ENCODE measurements around the gene BCAS3. TPM values are rescaled to one million over a fixed set of nuclear protein-coding genes. Genes with fewer than 3 reads are reported as not detected.

The BCAS3 gene
- total RNA-seq, 1 donor from 2014 or later, result 38.1 TPM

- Mint-ChIP-seq H3K27me3 (ENCODE audit: unreplicated experiment) (no peaks in the 10 kb centered on the region), H3K4me3 (ENCODE audit: unreplicated experiment) (no peak overlapping the region), H3K36me3 (ENCODE audit: low read depth, unreplicated experiment) (no peaks in the 10 kb centered on the region), H3K27ac (ENCODE audit: unreplicated experiment) (no peak overlapping the region), H3K4me1 (ENCODE audit: unreplicated experiment) (peaks cover 12% of the 10 kb centered on the region), H3K9me3 (ENCODE audit: unreplicated experiment) (no peaks in the 10 kb centered on the region)
- TF ChIP-seq CTCF (IDR thresholded peaks at IDR 0.05; ENCODE audit: unreplicated experiment), result no peak
- DNase-seq (ENCODE audit: low spot score), result no peak
These were observed 396.3 kb downstream of the BCAS3 start for GRCh38 chr17:61073799-61074513.

GRCh38 chr17:61075988-61076387 lies 398.3 kb downstream of the BCAS3 start:
- peak overlapping the region; percentile 89 for H3K27ac Mint-ChIP-seq (ENCODE audit: unreplicated experiment)
- TF ChIP-seq CTCF (IDR thresholded peaks at IDR 0.05; ENCODE audit: unreplicated experiment), result no peak
- peaks cover 12% of the 10 kb centered on the region for H3K4me1 Mint-ChIP-seq (ENCODE audit: unreplicated experiment)
- no peak for DNase-seq (ENCODE audit: low spot score)
- no peaks in the 10 kb centered on the region for H3K9me3 Mint-ChIP-seq (ENCODE audit: unreplicated experiment)
- H3K27me3 Mint-ChIP-seq (ENCODE audit: unreplicated experiment), result no peaks in the 10 kb centered on the region
- H3K4me3 Mint-ChIP-seq (ENCODE audit: unreplicated experiment), result no peak overlapping the region
- no peaks in the 10 kb centered on the region for H3K36me3 Mint-ChIP-seq (ENCODE audit: low read depth, unreplicated experiment)

DNA sequence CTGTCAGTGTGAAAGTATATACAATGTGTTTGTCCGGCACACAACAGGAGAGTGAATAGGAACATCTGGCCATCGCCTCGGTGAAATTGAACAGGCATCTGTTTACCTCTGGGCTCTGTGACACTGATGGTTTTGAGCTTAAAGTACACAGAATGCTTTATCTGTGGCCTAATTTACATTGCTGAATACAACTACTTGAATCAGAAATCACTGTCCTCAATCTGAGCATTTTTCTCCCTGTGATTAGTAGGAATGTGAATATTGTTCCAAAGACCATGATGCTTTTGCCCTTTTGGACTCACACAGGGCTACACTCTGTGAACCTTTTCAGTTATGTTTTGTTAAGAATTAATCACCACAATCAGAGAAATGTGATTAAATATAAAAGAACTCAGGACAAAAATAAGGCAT lies 399.0 kb downstream of the BCAS3 start:
- no peaks in the 10 kb centered on the region for H3K9me3 Mint-ChIP-seq (ENCODE audit: unreplicated experiment)
- peak overlapping the region; percentile 89 for H3K27ac Mint-ChIP-seq (ENCODE audit: unreplicated experiment)
- no peak for TF ChIP-seq CTCF (IDR thresholded peaks at IDR 0.05; ENCODE audit: unreplicated experiment)
- no peaks in the 10 kb centered on the region for H3K27me3 Mint-ChIP-seq (ENCODE audit: unreplicated experiment)
- no peaks in the 10 kb centered on the region for H3K36me3 Mint-ChIP-seq (ENCODE audit: low read depth, unreplicated experiment)
- DNase-seq (ENCODE audit: low spot score), result no peak
- H3K4me1 Mint-ChIP-seq (ENCODE audit: unreplicated experiment), result peaks cover 12% of the 10 kb centered on the region
- no peak overlapping the region for H3K4me3 Mint-ChIP-seq (ENCODE audit: unreplicated experiment)

- Mint-ChIP-seq H3K9me3 (ENCODE audit: unreplicated experiment) (no peaks in the 10 kb centered on the region), H3K27ac (ENCODE audit: unreplicated experiment) (no peak overlapping the region), H3K36me3 (ENCODE audit: low read depth, unreplicated experiment) (no peaks in the 10 kb centered on the region), H3K27me3 (ENCODE audit: unreplicated experiment) (no peaks in the 10 kb centered on the region), H3K4me3 (ENCODE audit: unreplicated experiment) (no peak overlapping the region), H3K4me1 (ENCODE audit: unreplicated experiment) (no peaks in the 10 kb centered on the region)
- no peak for TF ChIP-seq CTCF (IDR thresholded peaks at IDR 0.05; ENCODE audit: unreplicated experiment)
- no peak for DNase-seq (ENCODE audit: low spot score)
These were observed 404.3 kb downstream of the BCAS3 start for GRCh38 chr17:61081959-61082358.

DNA sequence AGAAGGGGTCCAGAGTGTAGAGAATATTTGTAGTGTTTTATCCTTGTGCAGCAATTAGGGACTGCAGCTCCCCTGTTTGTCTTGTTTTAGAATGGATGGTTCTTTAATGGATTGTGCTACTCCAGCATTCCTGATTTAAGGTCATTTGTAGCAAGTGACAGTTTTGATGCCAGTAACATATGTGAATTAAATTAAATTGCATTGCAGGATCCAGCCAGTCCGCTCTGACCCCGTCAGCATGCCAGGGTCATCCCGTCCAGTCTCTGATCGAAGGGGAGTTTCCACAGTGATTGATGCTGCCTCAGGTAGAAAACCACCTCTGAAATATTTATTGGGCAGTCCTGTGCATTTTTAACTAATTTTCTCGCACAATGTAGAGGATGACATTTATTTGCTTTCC lies 406.6 kb downstream of the BCAS3 start:
- Mint-ChIP-seq H3K4me3 (ENCODE audit: unreplicated experiment) (no peak overlapping the region), H3K27ac (ENCODE audit: unreplicated experiment) (no peak overlapping the region), H3K36me3 (ENCODE audit: low read depth, unreplicated experiment) (no peaks in the 10 kb centered on the region), H3K4me1 (ENCODE audit: unreplicated experiment) (peaks cover 3% of the 10 kb centered on the region), H3K27me3 (ENCODE audit: unreplicated experiment) (no peaks in the 10 kb centered on the region), H3K9me3 (ENCODE audit: unreplicated experiment) (no peaks in the 10 kb centered on the region)
- no peak for DNase-seq (ENCODE audit: low spot score)
- TF ChIP-seq CTCF (IDR thresholded peaks at IDR 0.05; ENCODE audit: unreplicated experiment), result no peak
